ENCODE data around the gene SCN8A.

GRCh38 chr12:51813931-51814310 is 222.9 kb downstream of the SCN8A start:
- TF ChIP-seq CTCF (IDR thresholded peaks at IDR 0.05; ENCODE audit: low read length) (no peak), EZH2 (optimal IDR thresholded peaks at IDR 0.05; ENCODE audit: low read depth, low read length) (no peak), EZH2phosphoT487 (IDR thresholded peaks at IDR 0.05; ENCODE audit: low read length) (no peak)

Measured in MM.1S (cell line).